H54 (cell line): ENCODE measurements around the gene RRAS.
"Not testable (repeated sequence)": the region's sequence is repeated elsewhere in the genome, so short reads cannot be mapped to it uniquely, and the experiment has no call there.

ENCODE experiments used
- DNase-seq: peaks from one replicate; pipeline ENCODE4 v3.0.0; 2011; ENCODE audit warnings: low spot score, mixed read lengths; ENCODE audit not compliant: insufficient read length
- FAIRE-seq: peaks from 3 replicates; lab custom pipeline; 2011; peaks lifted over from hg19 to GRCh38; lab: Jason Lieb, UNC
- POLR2A ChIP-seq: IDR thresholded peaks from 2 replicates; pipeline ENCODE4 v1.6.1; 2011; ENCODE audit warnings: low read depth, mild to moderate bottlenecking, low read length

RRAS gene

DNA sequence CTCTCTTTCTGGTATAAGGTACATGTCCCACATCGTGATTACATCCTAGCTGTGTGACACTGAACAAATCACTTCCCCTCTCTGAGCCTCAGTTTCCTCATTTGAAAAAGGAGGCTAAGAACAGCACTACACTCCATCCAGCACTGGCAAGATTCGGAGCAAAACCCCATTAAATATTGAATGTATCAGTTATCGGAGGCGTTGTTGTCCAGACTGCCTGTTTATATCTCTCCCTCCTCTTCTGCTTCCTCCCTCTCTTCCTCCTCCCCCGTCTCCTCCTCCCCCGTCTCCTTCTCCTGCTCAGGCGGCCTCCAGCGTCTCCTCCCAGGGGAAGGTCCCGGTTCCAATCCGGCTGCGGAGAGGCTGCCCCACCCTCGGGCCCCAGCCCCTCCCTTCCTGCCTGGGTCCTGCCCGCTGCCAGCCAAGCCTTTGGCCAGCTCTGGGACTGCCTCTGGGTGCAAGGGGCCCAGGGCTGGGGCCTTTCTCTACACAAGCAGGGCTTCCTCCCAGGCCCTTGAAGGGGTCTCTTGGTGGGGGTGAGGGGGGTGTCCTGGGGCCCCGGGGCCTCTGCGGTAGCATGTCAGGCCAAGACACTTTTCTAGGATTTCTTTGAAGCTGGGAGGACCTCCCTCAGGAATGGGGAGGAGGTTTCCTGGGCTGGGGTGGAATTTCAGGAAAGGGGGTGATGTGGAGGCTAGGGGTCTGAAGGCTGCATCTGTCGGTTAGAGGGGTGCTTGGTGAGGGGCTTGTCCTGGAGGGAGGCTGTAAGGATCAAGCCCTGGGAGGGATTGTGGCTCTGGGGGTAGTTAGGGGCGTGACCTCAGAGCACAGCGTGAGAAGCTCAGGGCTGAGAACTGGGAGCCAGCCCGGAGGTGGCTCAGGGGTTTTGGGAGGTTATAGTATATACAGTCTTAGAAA is 1.9 kb downstream of the RRAS start:
- FAIRE-seq (no peak), DNase-seq (peak; percentile 93)
- 0 out of 2 replicates have a peak, but pooled peaks have one; percentile 28 for TF ChIP-seq POLR2A

DNA sequence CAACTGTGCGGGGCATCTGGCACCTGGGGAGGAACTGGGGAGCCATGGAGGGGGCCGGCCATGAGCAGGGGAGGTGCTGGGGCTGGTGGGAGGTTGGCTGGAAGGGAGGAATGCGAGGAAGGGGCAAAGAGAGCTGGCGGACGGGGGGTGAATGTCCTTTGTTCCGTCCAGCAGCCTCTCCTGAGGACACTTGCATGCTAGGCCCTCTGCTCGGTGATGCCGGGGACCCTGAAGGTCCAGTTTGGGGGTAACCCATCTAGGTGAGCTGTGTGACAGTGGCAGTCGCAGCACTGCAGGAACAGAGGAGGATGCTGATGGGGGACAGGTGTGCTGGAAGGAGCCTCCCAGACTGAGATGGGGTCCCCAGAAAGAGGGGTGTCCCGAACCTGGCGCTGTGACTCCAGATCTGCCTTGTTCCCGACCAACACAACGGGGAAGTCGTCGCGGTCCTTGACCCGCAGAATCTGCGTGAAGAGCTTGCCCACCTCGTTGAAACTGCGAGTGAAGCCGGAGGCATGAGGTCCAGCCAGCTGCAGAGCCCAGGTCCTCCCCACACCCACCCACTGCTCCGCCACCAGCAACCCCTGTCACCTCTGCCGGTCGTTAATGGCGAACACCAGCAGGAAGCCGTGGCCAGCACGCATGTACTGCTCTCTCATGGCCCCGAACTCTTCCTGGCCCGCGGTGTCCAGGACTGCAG is 3.6 kb downstream of the RRAS start:
- no peak for TF ChIP-seq POLR2A
- FAIRE-seq (no peak), DNase-seq (no peak)

DNA sequence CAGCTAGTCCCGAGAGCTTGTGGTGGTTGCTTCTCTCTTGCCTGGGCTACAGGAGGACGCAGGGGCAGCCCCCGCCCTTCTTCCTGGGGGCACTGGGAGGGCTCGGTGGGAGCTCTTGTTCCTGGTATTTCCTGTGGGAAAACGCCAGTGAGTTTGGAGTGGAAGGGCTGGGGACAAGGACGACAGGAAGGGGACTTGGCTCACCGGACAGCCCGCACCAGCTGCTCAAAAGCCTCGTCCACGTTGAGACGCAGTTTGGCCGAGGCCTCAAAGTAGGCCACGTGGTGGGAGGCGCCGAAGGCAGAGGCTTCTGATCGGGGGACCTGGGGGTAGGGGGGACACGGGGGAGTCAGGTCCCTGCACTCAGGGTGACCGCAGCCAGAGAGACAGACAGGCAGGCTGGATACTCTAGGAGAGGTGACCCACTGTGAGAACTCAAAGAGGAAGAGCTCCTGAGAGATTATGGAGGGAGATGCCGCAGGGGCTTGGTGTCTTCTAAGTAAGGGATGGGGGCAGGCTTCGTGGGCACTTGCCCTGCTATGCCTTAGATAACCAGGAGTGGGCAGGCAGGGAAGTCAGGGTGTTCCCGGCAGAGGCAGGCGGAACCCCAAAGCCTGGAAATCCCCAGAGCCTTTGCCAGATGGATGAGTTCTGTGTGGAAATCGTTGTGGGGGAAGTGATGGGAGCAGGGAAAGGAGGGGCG is 4.3 kb downstream of the RRAS start:
- DNase-seq = no peak
- FAIRE-seq = no peak
- no peak for TF ChIP-seq POLR2A

DNA sequence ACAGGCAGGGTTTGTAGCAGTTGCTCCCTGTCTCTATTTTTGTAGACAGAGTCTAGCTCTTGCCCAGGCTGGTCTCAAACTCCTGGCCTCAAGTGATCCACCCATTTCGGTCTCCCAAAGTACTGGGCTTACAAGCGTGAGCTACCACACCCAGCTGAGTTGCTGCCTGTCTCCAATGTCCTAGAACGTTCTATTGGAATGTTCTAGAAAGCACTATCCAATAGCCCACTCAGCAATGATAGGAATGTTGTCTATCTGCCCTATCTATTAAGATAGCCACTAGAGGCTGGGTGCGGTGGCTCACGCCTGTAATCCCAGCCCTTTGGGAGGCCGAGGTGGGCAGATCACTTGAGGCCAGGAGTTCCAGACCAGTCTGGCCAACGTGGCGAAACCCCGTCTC is 6.7 kb downstream of the RRAS start:
- DNase-seq, FAIRE-seq: not testable (repeated sequence)

DNA sequence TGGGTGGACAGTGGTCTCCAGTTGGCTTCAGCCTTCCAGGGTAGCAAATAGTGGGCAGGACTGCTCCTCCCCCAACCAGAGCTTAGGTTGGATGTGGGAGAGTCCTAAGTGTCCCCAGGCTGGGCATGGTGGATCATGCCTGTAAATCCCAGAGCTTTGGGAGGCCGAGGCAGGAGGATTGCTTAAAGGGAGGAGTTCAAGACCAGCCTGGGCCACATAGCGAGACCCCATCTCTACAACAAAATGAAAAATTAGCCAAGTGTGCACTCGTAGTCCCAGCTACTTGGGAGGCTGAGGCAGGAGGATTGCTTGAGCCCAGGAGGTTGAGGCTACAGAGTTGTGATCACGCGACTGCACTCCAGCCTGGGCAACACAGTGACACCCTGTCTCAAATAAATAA is 7.4 kb downstream of the RRAS start:
- TF ChIP-seq POLR2A = no peak
- FAIRE-seq = no peak
- no peak for DNase-seq

DNA sequence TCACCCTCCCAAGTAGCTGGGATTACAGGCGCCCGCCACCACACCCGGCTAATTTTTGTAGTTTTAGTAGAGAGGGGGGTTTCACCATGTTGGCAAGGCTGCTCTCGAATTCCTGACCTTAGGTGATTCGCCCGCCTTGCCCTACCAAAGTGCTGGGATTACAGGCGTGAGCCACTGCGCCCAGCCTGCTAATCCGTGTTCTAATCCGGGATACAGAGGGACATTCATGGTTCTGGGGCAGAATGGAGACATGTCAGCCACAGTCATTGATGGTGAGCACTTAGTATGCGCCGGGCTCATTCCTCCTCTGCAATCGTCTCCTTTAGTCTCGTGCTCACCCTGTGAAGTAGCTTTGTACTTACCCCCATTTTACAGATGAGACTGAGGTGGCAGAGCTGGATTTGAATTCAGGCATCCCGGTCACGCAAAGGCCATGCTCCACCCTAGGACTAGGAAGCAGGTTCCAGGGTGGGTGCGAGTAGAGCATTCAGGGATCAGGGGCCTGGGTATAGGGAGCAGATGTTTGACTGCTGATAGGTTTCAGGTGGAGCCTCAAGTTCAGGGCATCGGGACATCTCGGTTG is 8.2 kb downstream of the RRAS start:
- DNase-seq (no peak), FAIRE-seq (no peak)
- TF ChIP-seq POLR2A = no peak

DNA sequence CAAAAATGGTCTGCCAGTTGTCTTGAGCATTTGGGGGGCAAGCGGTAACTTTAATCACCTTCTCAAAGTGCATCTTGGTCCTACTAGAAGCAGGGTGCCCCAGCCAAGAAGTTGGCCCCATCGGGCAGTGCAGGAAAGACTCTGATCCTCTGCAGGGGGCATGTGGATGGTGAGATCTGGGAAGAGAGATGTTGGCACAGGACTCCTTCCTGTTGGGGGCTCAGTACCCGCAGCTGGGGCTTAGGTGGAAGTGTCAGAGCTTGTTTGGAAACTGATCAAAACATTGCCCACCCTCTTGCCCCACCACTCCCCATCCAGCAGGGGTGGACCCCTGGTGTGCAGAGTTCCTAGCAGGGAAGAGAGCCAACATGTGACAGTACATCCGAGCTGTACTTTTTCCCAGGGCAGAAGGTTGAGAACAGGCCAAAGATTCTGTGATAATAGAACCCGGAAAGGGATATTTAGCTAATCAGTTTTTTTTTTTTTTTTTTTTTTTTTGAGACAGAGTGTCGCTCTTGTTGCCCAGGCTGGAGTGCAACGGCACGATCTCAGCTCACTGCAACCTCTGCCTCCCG is 8.8 kb downstream of the RRAS start:
- no peak for FAIRE-seq
- no peak for TF ChIP-seq POLR2A
- DNase-seq = no peak

DNA sequence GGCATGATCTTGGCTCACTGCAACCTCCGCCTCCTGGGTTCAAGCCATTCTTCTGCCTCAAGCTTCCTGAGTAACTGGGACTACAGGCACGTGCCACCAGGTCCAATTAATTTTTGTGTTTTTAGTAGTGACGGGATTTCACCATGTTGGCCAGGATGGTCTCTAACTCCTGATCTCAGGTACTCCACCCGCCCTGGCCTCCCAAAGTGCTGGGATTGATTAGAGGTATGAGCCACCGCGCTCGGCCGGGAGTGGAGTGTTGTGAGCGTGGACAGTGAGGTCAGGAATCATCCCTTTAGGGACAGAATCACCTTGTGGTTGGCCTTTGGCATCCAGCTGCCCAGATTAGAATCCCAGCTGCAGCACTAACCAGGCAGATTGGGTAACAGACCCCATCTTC is 10.3 kb downstream of the RRAS start:
- TF ChIP-seq POLR2A = no peak
- DNase-seq (no peak), FAIRE-seq (no peak)

DNA sequence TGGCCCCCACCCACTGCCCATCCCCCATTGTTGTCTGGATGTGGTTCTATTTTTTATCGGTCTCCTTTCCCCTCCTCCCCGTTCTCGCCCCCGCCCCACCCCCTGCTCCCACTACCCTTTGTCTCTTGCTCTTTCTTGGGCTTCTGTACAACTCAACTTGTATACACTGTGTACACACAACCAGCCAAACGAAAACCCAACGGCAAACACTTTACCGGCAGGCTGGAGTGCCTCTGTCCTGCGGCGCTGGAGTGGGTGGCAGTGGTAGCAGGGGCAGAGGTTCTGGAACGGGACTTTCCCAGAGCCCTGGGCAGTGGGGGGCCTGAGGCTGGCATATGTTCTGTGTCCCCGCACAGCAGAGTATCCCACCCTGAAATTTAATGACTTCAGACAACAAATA is 13.7 kb downstream of the RRAS start:
- FAIRE-seq (no peak), DNase-seq (no peak)
- no peak for TF ChIP-seq POLR2A

DNA sequence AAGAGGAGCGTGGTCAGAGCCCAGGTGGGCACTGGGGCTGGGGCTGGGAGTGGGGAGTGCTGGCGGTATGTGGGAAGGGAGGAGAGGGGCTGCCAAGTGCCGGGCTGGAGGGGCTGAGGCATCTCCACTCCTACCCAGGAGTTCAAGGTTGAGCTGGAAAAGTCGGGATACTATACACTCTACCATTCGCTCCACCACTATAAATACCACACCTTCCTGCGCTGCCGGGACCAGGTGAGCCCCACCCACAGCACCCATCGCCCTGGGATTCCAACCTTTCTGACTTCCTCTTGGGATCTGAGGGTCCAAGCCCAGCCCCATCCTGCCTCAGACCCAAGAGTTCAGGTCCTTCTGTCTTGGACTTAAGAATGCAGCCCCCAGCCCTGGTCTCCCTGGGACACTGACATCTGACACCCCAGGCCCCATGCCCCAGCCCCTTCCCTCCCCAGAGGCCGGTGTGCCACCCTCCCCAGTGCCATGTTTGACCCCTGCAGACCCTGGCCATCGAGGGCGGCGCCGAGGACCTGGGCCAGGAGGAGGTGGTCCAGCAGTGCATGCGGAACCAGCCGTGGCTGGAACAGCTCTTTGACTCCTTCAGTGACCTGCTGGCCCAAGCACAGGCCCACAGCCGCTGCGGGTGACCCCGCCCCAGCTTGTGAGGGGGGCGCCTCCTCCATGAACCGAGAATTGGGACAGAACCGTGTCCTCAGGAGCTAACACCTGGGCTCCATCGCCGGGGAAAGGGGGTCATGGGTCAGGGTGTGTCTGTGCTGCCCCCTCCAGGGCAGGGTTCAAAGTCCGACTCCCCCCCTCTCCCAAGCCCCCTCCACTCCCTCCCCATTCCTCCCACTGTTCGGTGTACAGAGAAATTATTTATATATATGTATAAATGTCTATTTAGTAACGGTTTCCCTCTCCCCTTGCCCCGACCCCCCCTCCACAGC is 14.7 kb downstream of the RRAS start:
- no peak for DNase-seq
- no peak for TF ChIP-seq POLR2A
- no peak for FAIRE-seq

DNA sequence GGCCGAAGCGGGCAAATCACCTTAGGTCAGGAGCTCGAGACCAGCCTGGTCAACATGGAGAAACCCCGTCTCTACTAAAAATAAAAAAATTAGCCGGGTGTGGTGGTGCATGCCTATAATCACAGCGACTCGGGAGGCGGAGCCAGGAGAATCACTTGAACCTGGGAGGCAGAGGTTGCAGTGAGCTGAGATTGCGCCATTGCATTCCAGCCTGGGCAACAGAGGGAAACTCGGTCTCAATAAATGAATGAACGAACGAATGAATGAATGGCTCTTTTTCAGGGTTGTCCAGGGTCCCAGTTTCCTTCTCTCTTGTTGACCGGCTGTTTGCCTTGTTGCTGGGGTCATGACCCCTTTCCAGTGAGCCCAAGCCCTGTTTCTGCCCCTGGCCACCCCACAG is 22.1 kb downstream of the RRAS start:
- not testable (repeated sequence) for FAIRE-seq, DNase-seq

DNA sequence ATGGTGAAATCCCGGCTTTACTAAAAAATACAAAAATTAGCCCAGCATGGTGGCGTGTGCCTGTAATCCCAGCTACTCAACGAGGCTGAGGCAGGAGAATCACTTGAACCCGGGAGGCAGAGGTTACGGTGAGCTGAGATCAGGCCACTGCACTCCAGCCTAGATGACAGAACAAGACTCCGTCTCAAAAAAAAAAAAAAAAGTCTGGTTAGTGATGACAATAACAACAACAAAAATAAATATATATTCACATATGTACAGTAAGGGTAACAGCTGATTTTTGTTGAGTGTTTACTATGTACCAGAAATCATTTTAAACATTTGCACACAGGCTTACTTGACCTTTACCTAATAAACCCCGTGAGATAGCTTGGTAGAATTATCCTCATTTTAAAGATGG is 23.0 kb downstream of the RRAS start:
- FAIRE-seq (no peak), DNase-seq (no peak)
- no peak for TF ChIP-seq POLR2A
